K562 (cell line): ENCODE measurements around the gene TARS2. TPM values are rescaled to one million over a fixed set of nuclear protein-coding genes. Genes with fewer than 3 reads are reported as not detected.

Experiments used
- ATAC-seq: fragments of 200-7000 bp; cut with Tn5 transposase; 3 replicates; pipeline ENCODE4 v1.9.1; 2020; ENCODE audit warnings: moderate library complexity
- BruUV-seq: library from RNA; stranded (reverse); fragments of 400-500 nt; replicated peaks from 2 replicates; lab custom pipeline; 2021; lab: Mats Ljungman, UMichigan
- CTCF ChIA-PET: fragments of 300-600 bp; formaldehyde crosslinking; extraction: SDS; loops from one replicate; lab custom pipeline; 2021; ENCODE audit warnings: low intra/inter-chr PET ratio; lab: Yijun Ruan, JAX
- POLR2A ChIA-PET: fragments of 300-600, 350-650 bp; sonication (Branson Sonifier 250); formaldehyde crosslinking; extraction: SDS; loops from one replicate; lab custom pipeline; 2021; ENCODE audit warnings: antibody characterized with exemption, inconsistent platforms; lab: Yijun Ruan, JAX
- DNase-seq, 4 experiments: peaks; one replicate each; pipeline versions ENCODE4 v3.0.0 to v3.0.0-alpha.2; 2011 to 2018; ENCODE audit warnings: low spot score in 3 of 4, mixed read lengths in 3 of 4; ENCODE audit errors: extremely low read depth in 1 of 4
- FAIRE-seq: peaks from 2 replicates; lab custom pipeline; 2011; peaks lifted over from hg19 to GRCh38; lab: Jason Lieb, UNC
- H2AFZ ChIP-seq: 2 replicates; pipeline ENCODE4 v1.6.0; 2011; ENCODE audit warnings: low read depth, low read length, control low read depth, inconsistent platforms
- H3K27ac ChIP-seq: fragments of 200-600 bp; 3 replicates; pipeline ENCODE4 v1.8.0; 2011; ENCODE audit warnings: low read depth, mild to moderate bottlenecking, control low read depth, inconsistent platforms, low read length, moderate library complexity, mixed read lengths; ENCODE audit errors: extremely low read depth
- H3K27me3 ChIP-seq, 2 experiments: fragments of 300-600 bp in 1 of 2; 2 replicates in 1 of 2; 3 replicates in 1 of 2; pipeline versions ENCODE4 v1.6.0 to v1.8.0; 2011; ENCODE audit warnings: inconsistent platforms in 2 of 2, low read length in 2 of 2, mild to moderate bottlenecking in 1 of 2, mixed read lengths in 1 of 2, moderate library complexity in 1 of 2; ENCODE audit not compliant: control insufficient read depth in 2 of 2, insufficient read depth in 2 of 2
- H3K36me3 ChIP-seq: fragments of 300-600 bp; 3 replicates; pipeline ENCODE4 v1.8.0; 2011; ENCODE audit warnings: mild to moderate bottlenecking, low read length, inconsistent platforms; ENCODE audit not compliant: control insufficient read depth, insufficient read depth
- H3K4me1 ChIP-seq, 2 experiments: fragments of 200-600 bp in 1 of 2; replicated peaks in 1 of 2; 2 replicates in 1 of 2; 3 replicates in 1 of 2; pipeline versions ENCODE4 v1.5.1 to v1.8.0; 2011; ENCODE audit warnings: inconsistent platforms in 2 of 2, low read length in 2 of 2, mild to moderate bottlenecking in 1 of 2, mixed read lengths in 1 of 2, moderate library complexity in 1 of 2; ENCODE audit not compliant: control insufficient read depth in 2 of 2, insufficient read depth in 2 of 2
- H3K4me2 ChIP-seq: 2 replicates; pipeline ENCODE4 v1.6.1; 2011; ENCODE audit warnings: low read length, control low read depth, inconsistent platforms, mixed read lengths; ENCODE audit not compliant: insufficient read depth
- H3K4me3 ChIP-seq: fragments of 200-600 bp; sonication (generic), shearing (Covaris generic); 2 replicates; pipeline ENCODE4 v1.5.1; 2016; ENCODE audit warnings: control low read depth, inconsistent platforms
- H3K79me2 ChIP-seq: fragments of 200-600 bp; 3 replicates; pipeline ENCODE4 v1.8.0; 2011; ENCODE audit warnings: low read length, inconsistent platforms; ENCODE audit not compliant: control insufficient read depth, insufficient read depth
- H3K9ac ChIP-seq, 2 experiments: 2 replicates each; pipeline versions ENCODE4 v1.6.0 to v1.6.1; 2011; ENCODE audit warnings: low read depth in 2 of 2, low read length in 2 of 2, control low read depth in 1 of 2, inconsistent platforms in 1 of 2, mild to moderate bottlenecking in 1 of 2, mixed read lengths in 1 of 2; ENCODE audit not compliant: insufficient read depth in 1 of 2
- H3K9me1 ChIP-seq: one replicate; pipeline ENCODE4 v1.6.0; 2011; ENCODE audit warnings: inconsistent platforms, mild to moderate bottlenecking, low read length, moderate library complexity; ENCODE audit not compliant: control insufficient read depth, insufficient read depth
- H3K9me3 ChIP-seq: replicated peaks from 2 replicates; pipeline ENCODE4 v1.5.1; 2011; ENCODE audit warnings: low read depth, low read length, inconsistent platforms; ENCODE audit not compliant: control insufficient read depth, insufficient read depth
- H4K20me1 ChIP-seq: replicated peaks from 2 replicates; pipeline ENCODE4 v1.6.1; 2011; ENCODE audit warnings: low read length, inconsistent platforms, mixed read lengths; ENCODE audit not compliant: control insufficient read depth, insufficient read depth
- BCLAF1 ChIP-seq, 2 experiments: fragments of 450-650 bp in 1 of 2; IDR thresholded peaks; 2 replicates each; pipeline ENCODE4 v1.6.1; 2011 to 2017; ENCODE audit warnings: low read depth in 2 of 2, antibody characterized with exemption in 1 of 2, borderline replicate concordance in 1 of 2, low read length in 1 of 2, mild to moderate bottlenecking in 1 of 2, mixed read lengths in 1 of 2; ENCODE audit not compliant: control insufficient read depth in 1 of 2
- CGGBP1 ChIP-seq: fragments of 250-450 bp; sonication (Bioruptor Pico); IDR thresholded peaks from 2 replicates; pipeline ENCODE4 v1.9.0; 2021; ENCODE audit warnings: mild to moderate bottlenecking
- ETS2 ChIP-seq: IDR thresholded peaks from 2 replicates; pipeline ENCODE4 v1.6.1; 2016; ENCODE audit warnings: borderline replicate concordance, missing genetic modification characterization, mild to moderate bottlenecking, moderate library complexity, missing compliant biosample characterization; ENCODE audit not compliant: poor library complexity, severe bottlenecking
- ETV6 ChIP-seq, 3 experiments: fragments of 150-350 bp in 1 of 3; sonication (generic) in 1 of 3; formaldehyde crosslinking in 1 of 3; IDR thresholded peaks; 2 replicates each; pipeline versions ENCODE4 v1.6.1 to v1.8.0; 2014 to 2022; ENCODE audit warnings: borderline replicate concordance in 2 of 3, low read depth in 2 of 3, antibody characterized with exemption in 1 of 3, low read length in 1 of 3, mild to moderate bottlenecking in 1 of 3, missing genetic modification reagents in 1 of 3
- FOXA3 ChIP-seq, 2 experiments: fragments of 450-650 bp in 1 of 2; sonication (generic) in 1 of 2; formaldehyde crosslinking; IDR thresholded peaks in 1 of 2; conservative IDR thresholded peaks in 1 of 2; 2 replicates each; pipeline versions ENCODE4 v1.4.0 to v1.8.0; 2020 to 2022; ENCODE audit warnings: mild to moderate bottlenecking in 2 of 2, missing genetic modification reagents in 1 of 2
- HMGXB4 ChIP-seq: sonication (generic); formaldehyde crosslinking; IDR thresholded peaks from 2 replicates; pipeline ENCODE4 v1.8.1; 2023; ENCODE audit warnings: mild to moderate bottlenecking, missing genetic modification reagents
- NR1H2 ChIP-seq: sonication (generic); formaldehyde crosslinking; IDR thresholded peaks from 2 replicates; pipeline ENCODE4 v1.4.0; 2020; ENCODE audit warnings: mild to moderate bottlenecking, missing genetic modification reagents
- PYGO2 ChIP-seq: fragments of 450-650 bp; IDR thresholded peaks from 2 replicates; pipeline ENCODE4 v1.6.1; 2016; ENCODE audit warnings: mild to moderate bottlenecking, missing genetic modification characterization, moderate library complexity, missing compliant biosample characterization
- RBM17 ChIP-seq: fragments of 200-400 bp; formaldehyde crosslinking; IDR thresholded peaks from 2 replicates; pipeline ENCODE4 v1.6.1; 2017; ENCODE audit warnings: low read depth, mild to moderate bottlenecking, low read length, borderline replicate concordance
- SP2 ChIP-seq: IDR thresholded peaks from 2 replicates; pipeline ENCODE4 v1.6.1; 2011; ENCODE audit warnings: mild to moderate bottlenecking, low read depth, low read length, moderate library complexity; ENCODE audit not compliant: poor library complexity, severe bottlenecking; ENCODE audit errors: extremely low read depth
- XRCC3 ChIP-seq: fragments of 450-650 bp; IDR thresholded peaks from 2 replicates; pipeline ENCODE4 v1.6.1; 2017; ENCODE audit warnings: mild to moderate bottlenecking, moderate library complexity
- WGBS: fragments of 100-300 bp; shearing (Covaris generic); methylation state at CpG from one replicate; pipeline ENCODE4 v1.1.6; 2016; ENCODE audit warnings: low coverage, mixed read lengths; ENCODE audit not compliant: insufficient coverage; ENCODE audit errors: missing lambda C conversion rate; 5-methylcytosine and 5-hydroxymethylcytosine counted together
- in situ Hi-C: fragments of 300-500 bp; cut with MboI; formaldehyde crosslinking; loops from 4 replicates; pipeline ENCODE4 v1.15.0; 2018; ENCODE audit warnings: inconsistent platforms, mixed read lengths
- intact Hi-C: fragments of 100-400 bp; cut with micrococcal nuclease; formaldehyde crosslinking; loops from 2 replicates; pipeline ENCODE4 v1.14.2; 2022
- polyA plus RNA-seq, 8 experiments: library from polyadenylated mRNA; depleted of rRNA in 4 of 8; stranded (reverse) in 5 of 8; unstranded in 3 of 8; fragments of >200 nt; fragmentation: Nextera tagmentation in 2 of 8; fragmentation: Illumina TruSeq in 1 of 8; extraction: Ambion mirVana in 2 of 8; extraction: Trizol in 1 of 8; gene quantifications; 2 replicates each; pipeline versions ENCODE4 v1.2.1 to v1.2.3, GENCODE V29; 2011 to 2014; ENCODE audit warnings: inconsistent platforms in 1 of 8, missing spikeins in 1 of 8
- total RNA-seq, 7 experiments: library from RNA; depleted of rRNA in 6 of 7; stranded (reverse); fragments of >200 nt in 6 of 7; fragmentation: Illumina TruSeq in 2 of 7; extraction: Trizol in 2 of 7; gene quantifications; 2 replicates each; pipeline versions ENCODE4 v1.2.1 to v1.2.3, GENCODE V29; 2011 to 2021; ENCODE audit warnings: low replicate concordance in 1 of 7
- TF ChIP-seq, protein P1 (sequence below): fragments of 250-450 bp; sonication (Bioruptor Pico); IDR thresholded peaks from 2 replicates; pipeline ENCODE4 v1.5.0; 2021

Gene TARS2
- total and polyA plus RNA-seq, 9 of the 15 experiments (the other 6 are each of a cell fraction or from before 2014, with no cell fraction given): 17.0 to 64.2 (median 39.4) TPM

DNA sequence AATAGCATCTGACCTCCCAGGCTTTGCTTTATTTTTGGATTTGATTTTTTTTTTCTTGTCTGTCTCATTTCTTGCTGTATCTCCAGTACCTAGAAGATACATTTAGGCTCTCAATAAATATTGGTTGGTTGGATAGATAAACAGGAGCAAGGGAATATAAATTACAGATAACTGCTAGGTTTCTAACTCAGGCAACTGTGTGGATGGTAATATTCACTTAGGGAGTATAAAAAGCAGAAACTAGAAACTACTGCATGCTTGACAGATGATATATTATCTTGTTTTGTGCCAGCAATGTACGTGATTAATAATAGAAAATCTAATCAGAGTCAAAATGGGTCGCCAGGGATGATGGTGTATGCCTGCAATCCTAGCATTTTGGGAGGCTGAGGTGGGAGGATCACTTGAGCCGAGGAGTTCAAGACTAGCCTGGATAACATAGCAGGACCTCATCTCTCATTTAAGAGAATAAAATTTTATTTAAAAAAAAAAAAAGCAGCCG is 31.0 kb upstream of the TARS2 start:
- ChIA-PET POLR2A (no interaction called here), CTCF (no interaction called here)
- Histone ChIP-seq H3K27ac (no peak overlapping the region), H3K9me1 (no peaks in the 10 kb centered on the region), H4K20me1 (no peaks in the 10 kb centered on the region), H2AFZ (no peak overlapping the region), H3K4me3 (no peak overlapping the region), H3K27me3 (no peaks in the 10 kb centered on the region), H3K9me3 (no peaks in the 10 kb centered on the region), H3K79me2 (no peaks in the 10 kb centered on the region), H3K4me2 (no peak overlapping the region), H3K9ac (no peak overlapping the region), H3K4me1 (no peaks in the 10 kb centered on the region), H3K36me3 (peaks cover 63% of the 10 kb centered on the region)
- in situ Hi-C loops: no loop called here
- BruUV-seq: no TSS peak
- ATAC-seq: no peak
- intact Hi-C loops: no loop called here
- no peak for DNase-seq
- FAIRE-seq: no peak
- WGBS: 84% methylated on average over 4 of the region's 4 CpGs
- TF ChIP-seq, protein P1, sequence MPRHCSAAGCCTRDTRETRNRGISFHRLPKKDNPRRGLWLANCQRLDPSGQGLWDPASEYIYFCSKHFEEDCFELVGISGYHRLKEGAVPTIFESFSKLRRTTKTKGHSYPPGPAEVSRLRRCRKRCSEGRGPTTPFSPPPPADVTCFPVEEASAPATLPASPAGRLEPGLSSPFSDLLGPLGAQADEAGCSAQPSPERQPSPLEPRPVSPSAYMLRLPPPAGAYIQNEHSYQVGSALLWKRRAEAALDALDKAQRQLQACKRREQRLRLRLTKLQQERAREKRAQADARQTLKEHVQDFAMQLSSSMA (CRISPR knock-in tag): no peak
- TF ChIP-seq PYGO2 (tag) (no peak), ETV6 (IDR thresholded peaks at IDR 0.05; ENCODE audit: borderline replicate concordance in 1 of 2, low read depth in 2 of 2, low read length in 1 of 2) (no peak), ETV6 (CRISPR knock-in tag; IDR thresholded peaks at IDR 0.05; ENCODE audit: borderline replicate concordance) (no peak), NR1H2 (no peak), RBM17 (no peak), ETS2 (tag) (no peak), FOXA3 (CRISPR knock-in tag; conservative IDR thresholded peaks at IDR 0.05 in 1 of 2, IDR thresholded peaks at IDR 0.05 in 1 of 2) (no peak), SP2 (no peak), XRCC3 (no peak), CGGBP1 (CRISPR knock-in tag) (no peak), BCLAF1 (IDR thresholded peaks at IDR 0.05; ENCODE audit: borderline replicate concordance in 1 of 2, control insufficient read depth in 1 of 2, low read depth in 2 of 2, low read length in 1 of 2) (no peak), HMGXB4 (CRISPR knock-in tag) (no peak)
